ENCODE results near the gene LARP7.

- TF ChIP-seq, protein P1, sequence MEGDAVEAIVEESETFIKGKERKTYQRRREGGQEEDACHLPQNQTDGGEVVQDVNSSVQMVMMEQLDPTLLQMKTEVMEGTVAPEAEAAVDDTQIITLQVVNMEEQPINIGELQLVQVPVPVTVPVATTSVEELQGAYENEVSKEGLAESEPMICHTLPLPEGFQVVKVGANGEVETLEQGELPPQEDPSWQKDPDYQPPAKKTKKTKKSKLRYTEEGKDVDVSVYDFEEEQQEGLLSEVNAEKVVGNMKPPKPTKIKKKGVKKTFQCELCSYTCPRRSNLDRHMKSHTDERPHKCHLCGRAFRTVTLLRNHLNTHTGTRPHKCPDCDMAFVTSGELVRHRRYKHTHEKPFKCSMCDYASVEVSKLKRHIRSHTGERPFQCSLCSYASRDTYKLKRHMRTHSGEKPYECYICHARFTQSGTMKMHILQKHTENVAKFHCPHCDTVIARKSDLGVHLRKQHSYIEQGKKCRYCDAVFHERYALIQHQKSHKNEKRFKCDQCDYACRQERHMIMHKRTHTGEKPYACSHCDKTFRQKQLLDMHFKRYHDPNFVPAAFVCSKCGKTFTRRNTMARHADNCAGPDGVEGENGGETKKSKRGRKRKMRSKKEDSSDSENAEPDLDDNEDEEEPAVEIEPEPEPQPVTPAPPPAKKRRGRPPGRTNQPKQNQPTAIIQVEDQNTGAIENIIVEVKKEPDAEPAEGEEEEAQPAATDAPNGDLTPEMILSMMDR (IDR thresholded peaks at IDR 0.05), result peak; percentile 82
- TF ChIP-seq EZH2 (IDR thresholded peaks at IDR 0.05) (no peak), EZH2phosphoT487 (IDR thresholded peaks at IDR 0.05) (no peak)
These were observed at the start of gene LARP7, which contains the start of gene ZGRF1 for GRCh38 chr4:112636688-112637551.
